Measurements from ENCODE around the gene GPN3. TPM values are rescaled to one million over a fixed set of nuclear protein-coding genes. Genes with fewer than 3 reads are reported as not detected.

GPN3 gene
- total and polyA plus RNA-seq, 2 of the 13 experiments (the other 11 are each of a cell fraction or from before 2014, with no cell fraction given), result 28.7 to 29.5 TPM

DNA sequence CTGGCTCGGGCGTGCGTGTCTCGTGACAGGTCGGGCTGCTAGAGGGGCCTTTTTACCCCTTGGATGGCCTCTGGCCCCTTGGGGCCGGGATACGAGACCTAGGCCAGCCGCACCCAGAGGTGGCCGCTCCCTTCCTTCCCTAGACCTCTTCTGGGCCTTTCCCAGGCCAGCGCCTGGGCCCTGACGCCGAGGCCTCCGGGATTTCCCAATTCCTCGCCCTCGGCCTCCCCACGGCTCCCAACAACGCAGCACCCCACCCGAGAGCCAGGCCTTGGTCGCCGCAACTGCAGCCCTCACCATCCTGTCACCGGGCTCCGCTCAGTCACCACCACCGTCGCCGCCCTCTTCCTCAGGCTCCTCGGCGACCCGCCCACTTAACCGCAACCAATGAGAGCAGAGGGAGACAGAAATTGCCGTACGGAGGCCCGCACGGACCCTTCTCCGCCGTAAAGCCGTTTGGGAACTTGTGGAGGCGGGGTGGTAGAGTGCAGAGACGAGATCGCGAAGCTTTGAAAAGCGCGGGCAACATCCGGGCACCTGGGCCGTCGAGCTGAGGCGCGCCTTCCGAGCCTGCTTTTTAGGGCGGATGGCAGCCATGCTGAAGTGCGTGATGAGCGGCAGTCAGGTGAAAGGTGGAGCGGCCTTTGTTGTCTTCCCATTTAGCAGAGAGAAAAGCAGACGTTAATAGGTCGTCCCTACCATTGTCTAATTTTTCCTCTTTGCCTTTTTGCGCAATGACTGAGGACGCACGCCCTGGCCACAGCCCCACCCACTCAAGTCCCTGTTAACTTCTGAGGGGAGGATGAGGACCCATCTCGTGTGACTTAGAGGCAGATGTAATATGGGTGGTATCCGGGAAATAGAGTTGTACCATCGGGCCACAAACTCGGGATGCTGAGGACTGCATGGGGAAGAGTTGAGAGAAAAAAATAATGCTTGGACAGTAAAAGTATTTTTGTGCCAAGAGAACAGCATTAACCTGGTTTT is 34.0 kb upstream of the GPN3 start, which contains the start of the genes RAD9B and VPS29 (continued):
- TF ChIP-seq, protein P1, sequence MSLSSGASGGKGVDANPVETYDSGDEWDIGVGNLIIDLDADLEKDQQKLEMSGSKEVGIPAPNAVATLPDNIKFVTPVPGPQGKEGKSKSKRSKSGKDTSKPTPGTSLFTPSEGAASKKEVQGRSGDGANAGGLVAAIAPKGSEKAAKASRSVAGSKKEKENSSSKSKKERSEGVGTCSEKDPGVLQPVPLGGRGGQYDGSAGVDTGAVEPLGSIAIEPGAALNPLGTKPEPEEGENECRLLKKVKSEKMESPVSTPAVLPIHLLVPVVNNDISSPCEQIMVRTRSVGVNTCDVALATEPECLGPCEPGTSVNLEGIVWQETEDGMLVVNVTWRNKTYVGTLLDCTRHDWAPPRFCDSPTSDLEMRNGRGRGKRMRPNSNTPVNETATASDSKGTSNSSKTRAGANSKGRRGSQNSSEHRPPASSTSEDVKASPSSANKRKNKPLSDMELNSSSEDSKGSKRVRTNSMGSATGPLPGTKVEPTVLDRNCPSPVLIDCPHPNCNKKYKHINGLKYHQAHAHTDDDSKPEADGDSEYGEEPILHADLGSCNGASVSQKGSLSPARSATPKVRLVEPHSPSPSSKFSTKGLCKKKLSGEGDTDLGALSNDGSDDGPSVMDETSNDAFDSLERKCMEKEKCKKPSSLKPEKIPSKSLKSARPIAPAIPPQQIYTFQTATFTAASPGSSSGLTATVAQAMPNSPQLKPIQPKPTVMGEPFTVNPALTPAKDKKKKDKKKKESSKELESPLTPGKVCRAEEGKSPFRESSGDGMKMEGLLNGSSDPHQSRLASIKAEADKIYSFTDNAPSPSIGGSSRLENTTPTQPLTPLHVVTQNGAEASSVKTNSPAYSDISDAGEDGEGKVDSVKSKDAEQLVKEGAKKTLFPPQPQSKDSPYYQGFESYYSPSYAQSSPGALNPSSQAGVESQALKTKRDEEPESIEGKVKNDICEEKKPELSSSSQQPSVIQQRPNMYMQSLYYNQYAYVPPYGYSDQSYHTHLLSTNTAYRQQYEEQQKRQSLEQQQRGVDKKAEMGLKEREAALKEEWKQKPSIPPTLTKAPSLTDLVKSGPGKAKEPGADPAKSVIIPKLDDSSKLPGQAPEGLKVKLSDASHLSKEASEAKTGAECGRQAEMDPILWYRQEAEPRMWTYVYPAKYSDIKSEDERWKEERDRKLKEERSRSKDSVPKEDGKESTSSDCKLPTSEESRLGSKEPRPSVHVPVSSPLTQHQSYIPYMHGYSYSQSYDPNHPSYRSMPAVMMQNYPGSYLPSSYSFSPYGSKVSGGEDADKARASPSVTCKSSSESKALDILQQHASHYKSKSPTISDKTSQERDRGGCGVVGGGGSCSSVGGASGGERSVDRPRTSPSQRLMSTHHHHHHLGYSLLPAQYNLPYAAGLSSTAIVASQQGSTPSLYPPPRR (CRISPR knock-in tag; IDR thresholded peaks at IDR 0.05; ENCODE audit: borderline replicate concordance), result peak; percentile 51; the same call in 1 of the 2 replicates
- TF ChIP-seq, protein P2, sequence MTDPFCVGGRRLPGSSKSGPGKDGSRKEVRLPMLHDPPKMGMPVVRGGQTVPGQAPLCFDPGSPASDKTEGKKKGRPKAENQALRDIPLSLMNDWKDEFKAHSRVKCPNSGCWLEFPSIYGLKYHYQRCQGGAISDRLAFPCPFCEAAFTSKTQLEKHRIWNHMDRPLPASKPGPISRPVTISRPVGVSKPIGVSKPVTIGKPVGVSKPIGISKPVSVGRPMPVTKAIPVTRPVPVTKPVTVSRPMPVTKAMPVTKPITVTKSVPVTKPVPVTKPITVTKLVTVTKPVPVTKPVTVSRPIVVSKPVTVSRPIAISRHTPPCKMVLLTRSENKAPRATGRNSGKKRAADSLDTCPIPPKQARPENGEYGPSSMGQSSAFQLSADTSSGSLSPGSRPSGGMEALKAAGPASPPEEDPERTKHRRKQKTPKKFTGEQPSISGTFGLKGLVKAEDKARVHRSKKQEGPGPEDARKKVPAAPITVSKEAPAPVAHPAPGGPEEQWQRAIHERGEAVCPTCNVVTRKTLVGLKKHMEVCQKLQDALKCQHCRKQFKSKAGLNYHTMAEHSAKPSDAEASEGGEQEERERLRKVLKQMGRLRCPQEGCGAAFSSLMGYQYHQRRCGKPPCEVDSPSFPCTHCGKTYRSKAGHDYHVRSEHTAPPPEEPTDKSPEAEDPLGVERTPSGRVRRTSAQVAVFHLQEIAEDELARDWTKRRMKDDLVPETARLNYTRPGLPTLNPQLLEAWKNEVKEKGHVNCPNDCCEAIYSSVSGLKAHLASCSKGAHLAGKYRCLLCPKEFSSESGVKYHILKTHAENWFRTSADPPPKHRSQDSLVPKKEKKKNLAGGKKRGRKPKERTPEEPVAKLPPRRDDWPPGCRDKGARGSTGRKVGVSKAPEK (CRISPR knock-in tag; IDR thresholded peaks at IDR 0.05; ENCODE audit: borderline replicate concordance), result 0 out of 2 replicates have a peak, but pooled peaks have one; percentile 64
- TF ChIP-seq HMGA1 (CRISPR knock-in tag; conservative IDR thresholded peaks at IDR 0.05), result no peak
- no peak for TF ChIP-seq PAF1 (CRISPR knock-in tag; IDR thresholded peaks at IDR 0.05)
- TF ChIP-seq TBX3 (IDR thresholded peaks at IDR 0.05; ENCODE audit: borderline replicate concordance), result no peak
- peak; percentile 89 for TF ChIP-seq ZNF616 (CRISPR knock-in tag; IDR thresholded peaks at IDR 0.05; ENCODE audit: low read depth)
- TF ChIP-seq, protein P3, sequence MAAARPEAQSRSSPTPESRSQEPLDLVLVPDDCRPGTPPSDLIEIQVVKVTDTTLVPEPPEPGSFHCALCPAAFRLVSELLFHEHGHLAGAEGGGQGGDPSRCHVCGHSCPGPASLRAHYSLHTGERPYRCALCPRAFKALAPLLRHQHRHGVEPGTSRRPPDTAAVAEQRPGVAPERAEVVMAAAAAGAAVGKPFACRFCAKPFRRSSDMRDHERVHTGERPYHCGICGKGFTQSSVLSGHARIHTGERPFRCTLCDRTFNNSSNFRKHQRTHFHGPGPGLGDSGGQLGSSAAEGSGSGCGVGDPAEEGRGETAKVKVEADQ (CRISPR knock-in tag; IDR thresholded peaks at IDR 0.05; ENCODE audit: borderline replicate concordance), result peak; percentile 93; the same call in 1 of the 2 replicates
- no peak for TF ChIP-seq RELA (CRISPR knock-in tag; IDR thresholded peaks at IDR 0.05)
- TF ChIP-seq, protein P4, sequence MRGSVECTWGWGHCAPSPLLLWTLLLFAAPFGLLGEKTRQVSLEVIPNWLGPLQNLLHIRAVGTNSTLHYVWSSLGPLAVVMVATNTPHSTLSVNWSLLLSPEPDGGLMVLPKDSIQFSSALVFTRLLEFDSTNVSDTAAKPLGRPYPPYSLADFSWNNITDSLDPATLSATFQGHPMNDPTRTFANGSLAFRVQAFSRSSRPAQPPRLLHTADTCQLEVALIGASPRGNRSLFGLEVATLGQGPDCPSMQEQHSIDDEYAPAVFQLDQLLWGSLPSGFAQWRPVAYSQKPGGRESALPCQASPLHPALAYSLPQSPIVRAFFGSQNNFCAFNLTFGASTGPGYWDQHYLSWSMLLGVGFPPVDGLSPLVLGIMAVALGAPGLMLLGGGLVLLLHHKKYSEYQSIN (CRISPR knock-in tag; IDR thresholded peaks at IDR 0.05; ENCODE audit: borderline replicate concordance), result no peak
- TF ChIP-seq, protein P5, sequence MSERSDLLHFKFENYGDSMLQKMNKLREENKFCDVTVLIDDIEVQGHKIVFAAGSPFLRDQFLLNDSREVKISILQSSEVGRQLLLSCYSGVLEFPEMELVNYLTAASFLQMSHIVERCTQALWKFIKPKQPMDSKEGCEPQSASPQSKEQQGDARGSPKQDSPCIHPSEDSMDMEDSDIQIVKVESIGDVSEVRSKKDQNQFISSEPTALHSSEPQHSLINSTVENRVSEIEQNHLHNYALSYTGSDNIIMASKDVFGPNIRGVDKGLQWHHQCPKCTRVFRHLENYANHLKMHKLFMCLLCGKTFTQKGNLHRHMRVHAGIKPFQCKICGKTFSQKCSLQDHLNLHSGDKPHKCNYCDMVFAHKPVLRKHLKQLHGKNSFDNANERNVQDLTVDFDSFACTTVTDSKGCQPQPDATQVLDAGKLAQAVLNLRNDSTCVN (CRISPR knock-in tag; IDR thresholded peaks at IDR 0.05; ENCODE audit: borderline replicate concordance), result peak; percentile 78; the same call in 1 of the 2 replicates
- peak; percentile 54; the same call in 1 of the 2 replicates for TF ChIP-seq ZNF367 (CRISPR knock-in tag; IDR thresholded peaks at IDR 0.05; ENCODE audit: borderline replicate concordance)
- TF ChIP-seq NFE2L2 (IDR thresholded peaks at IDR 0.05; ENCODE audit: low read length), result no peak
- TF ChIP-seq ZNF781 (CRISPR knock-in tag; IDR thresholded peaks at IDR 0.05; ENCODE audit: borderline replicate concordance, not compliant biosample characterization), result peak; percentile 98
- TF ChIP-seq ZFP62 (CRISPR knock-in tag; IDR thresholded peaks at IDR 0.05), result no peak
- peak; percentile 66 for TF ChIP-seq FLYWCH1 (CRISPR knock-in tag; IDR thresholded peaks at IDR 0.05)

Measured in HepG2 (cell line).